NOMO-1 treated with DMSO at 0.1 percent for 48 hours (cell line): ENCODE results near the gene IKZF1.
"Not testable (repeated sequence)": the region's sequence is repeated elsewhere in the genome, so short reads cannot be mapped to it uniquely, and the experiment has no call there.

Source experiments
- DNase-seq: peaks from one replicate; lab custom pipeline; 2025; ENCODE audit not compliant: unreplicated experiment; lab: John Stamatoyannopoulos, UW

Gene IKZF1

GRCh38 chr7:50332241-50333165 lies 28.0 kb downstream of the IKZF1 start:
- no peak for DNase-seq

- no peak for DNase-seq
These were observed 28.7 kb downstream of the IKZF1 start for GRCh38 chr7:50333221-50333651.

- no peak for DNase-seq
These were observed 30.0 kb downstream of the IKZF1 start for GRCh38 chr7:50334341-50334994.

GRCh38 chr7:50335230-50335794 lies 30.8 kb downstream of the IKZF1 start:
- DNase-seq: no peak

GRCh38 chr7:50335795-50336754 lies 31.6 kb downstream of the IKZF1 start:
- DNase-seq: peak; percentile 18

- no peak for DNase-seq
These were observed 32.6 kb downstream of the IKZF1 start for GRCh38 chr7:50336894-50337703.

GRCh38 chr7:50339472-50339871 lies 35.0 kb downstream of the IKZF1 start:
- not testable (repeated sequence) for DNase-seq

- DNase-seq: peak; percentile 9
These were observed 35.5 kb downstream of the IKZF1 start for GRCh38 chr7:50339990-50340500.

- DNase-seq: no peak
These were observed 37.2 kb downstream of the IKZF1 start for GRCh38 chr7:50341724-50342123.

- DNase-seq: no peak
These were observed 38.1 kb downstream of the IKZF1 start for GRCh38 chr7:50342616-50343114.

GRCh38 chr7:50346545-50347497 lies 42.3 kb downstream of the IKZF1 start:
- DNase-seq: no peak

- DNase-seq: no peak
These were observed 43.2 kb downstream of the IKZF1 start for GRCh38 chr7:50347693-50348092.

GRCh38 chr7:50348469-50349162 lies 44.1 kb downstream of the IKZF1 start:
- no peak for DNase-seq

- no peak for DNase-seq
These were observed 44.9 kb downstream of the IKZF1 start for GRCh38 chr7:50349399-50349798.

GRCh38 chr7:50349963-50350944 lies 45.7 kb downstream of the IKZF1 start:
- DNase-seq: no peak

- no peak for DNase-seq
These were observed 46.8 kb downstream of the IKZF1 start for GRCh38 chr7:50351267-50351666.

- no peak for DNase-seq
These were observed 47.8 kb downstream of the IKZF1 start for GRCh38 chr7:50352282-50352681.
